KBM-7 (cell line): ENCODE measurements around the gene ERBB4.

ENCODE experiments used
- DNase-seq: peaks from one replicate; pipeline ENCODE4 v3.0.0-alpha.2; 2015
- in situ Hi-C: fragments of 300-500 bp; cut with MboI; formaldehyde crosslinking; loops from 2 replicates; pipeline ENCODE4 v1.14.3; 2020; ENCODE audit warnings: low sequenced_read_pairs, low pct_unique_long_range_greater_than_20kb, mixed read lengths

The ERBB4 gene

GRCh38 chr2:211931314-211931713 is 607.3 kb downstream of the ERBB4 start:
- in situ Hi-C loops = no loop called here
- no peak for DNase-seq

DNA sequence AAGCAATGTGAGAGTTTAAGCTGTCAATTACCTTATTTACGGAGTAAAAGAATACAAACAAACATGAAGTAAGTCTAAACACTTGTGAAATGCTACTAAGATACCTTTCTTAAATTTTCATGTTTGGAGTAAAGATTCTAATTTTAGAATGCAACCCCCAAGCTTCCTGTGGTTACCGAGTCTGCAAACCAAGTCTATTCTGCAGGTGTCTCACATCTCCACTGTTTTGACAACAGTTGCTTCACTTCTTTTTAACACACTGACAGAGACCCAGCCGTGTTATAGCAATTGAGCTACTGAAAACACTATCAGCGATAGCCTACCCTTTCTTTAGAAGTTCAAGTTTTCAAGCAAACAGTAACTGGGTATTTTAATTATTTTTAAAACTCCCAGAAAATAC is 608.3 kb downstream of the ERBB4 start:
- no peak for DNase-seq
- in situ Hi-C loops = no loop called here

- in situ Hi-C loops = no loop called here
- no peak for DNase-seq
Measured at GRCh38 chr2:211928201-211928600, 610.4 kb downstream of the ERBB4 start.

DNA sequence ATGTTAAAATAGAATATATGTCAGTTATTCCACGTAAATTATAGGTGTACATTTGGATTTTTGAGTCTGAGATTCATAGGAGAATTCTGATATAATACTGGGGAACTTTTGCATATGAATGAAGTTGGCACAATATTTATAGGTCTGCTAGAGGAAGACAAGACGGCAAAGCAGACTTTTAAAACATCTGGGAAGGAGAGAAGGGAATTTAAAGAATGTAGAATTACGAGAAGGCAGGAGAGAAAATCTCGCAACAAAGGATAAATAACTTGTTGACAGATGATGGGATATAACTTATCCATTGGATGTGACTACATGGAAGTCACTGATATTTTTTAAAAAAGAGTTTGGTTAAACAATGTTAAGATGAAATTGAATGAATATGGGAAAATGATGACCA is 615.6 kb downstream of the ERBB4 start:
- in situ Hi-C loops = no loop called here

DNA sequence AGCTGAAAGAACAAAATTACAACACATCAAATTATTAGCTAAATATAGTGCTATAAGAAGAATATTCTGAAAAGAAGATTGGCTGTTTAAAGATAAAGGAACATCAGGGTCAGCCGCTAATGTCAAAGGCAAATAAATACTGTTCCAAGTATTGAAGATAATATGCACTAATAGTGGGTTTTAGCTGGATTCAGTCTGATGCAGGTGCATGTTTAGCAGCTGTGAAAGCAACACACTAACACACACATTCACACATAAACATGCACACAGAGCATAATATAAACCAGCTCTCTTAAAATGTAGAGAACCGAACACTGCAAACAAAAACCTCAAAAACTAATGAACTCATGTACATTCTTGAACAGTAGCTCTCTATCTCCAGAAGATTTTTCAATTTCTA is 634.6 kb downstream of the ERBB4 start:
- in situ Hi-C loops = no loop called here
- DNase-seq = no peak

More for the DNA sequence above, 615.6 kb downstream of the ERBB4 start:
- DNase-seq = no peak

DNA sequence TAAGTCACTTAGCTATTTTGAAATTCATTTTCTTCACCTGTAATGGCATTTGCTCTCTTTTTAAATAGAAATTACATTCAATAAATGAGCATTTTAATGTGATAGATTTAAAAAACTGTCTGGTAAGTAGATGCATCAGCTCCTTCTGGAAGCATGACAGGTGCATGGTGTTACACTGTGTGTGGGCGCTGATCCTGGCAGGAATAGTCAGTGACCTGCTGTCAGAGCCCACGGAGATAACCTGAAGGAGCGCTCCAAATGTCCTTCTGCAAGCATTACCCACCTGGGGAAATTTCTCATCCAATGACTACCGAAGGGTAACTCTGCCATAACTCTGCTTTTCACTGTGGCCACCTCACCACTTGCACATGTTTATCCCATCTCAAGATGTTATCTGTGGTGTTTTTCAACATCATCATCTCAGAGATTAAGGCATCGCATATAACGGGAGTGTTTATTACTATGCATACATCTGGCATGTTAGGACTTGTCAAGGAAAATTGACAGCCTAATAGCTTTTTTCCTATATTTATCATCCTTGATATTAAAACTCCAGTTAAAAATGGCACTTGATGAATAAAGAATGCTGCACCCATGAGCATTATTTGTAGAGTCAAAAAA is 637.3 kb downstream of the ERBB4 start:
- no peak for DNase-seq
- in situ Hi-C loops = no loop called here

GRCh38 chr2:211900518-211900917 is 638.1 kb downstream of the ERBB4 start:
- no peak for DNase-seq
- in situ Hi-C loops = no loop called here

DNA sequence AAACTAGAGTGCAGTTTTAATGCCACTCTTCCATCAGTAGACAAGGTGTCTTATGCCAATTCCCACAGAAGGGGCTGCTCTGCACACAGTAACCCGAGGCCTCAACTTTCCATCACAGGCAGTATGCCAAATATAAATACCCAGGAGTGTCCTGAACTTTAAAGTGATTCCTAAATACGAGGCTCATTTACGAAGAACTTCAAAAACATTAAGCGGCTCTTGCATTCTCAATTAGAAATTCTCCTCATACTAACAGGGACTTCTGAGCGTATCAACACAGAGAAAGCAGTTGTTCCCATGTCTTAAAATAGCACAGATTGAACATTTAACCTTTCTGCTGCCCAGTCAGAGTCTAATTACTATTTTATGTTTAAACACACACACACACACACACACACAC is 638.6 kb downstream of the ERBB4 start:
- in situ Hi-C loops = no loop called here
- no peak for DNase-seq

DNA sequence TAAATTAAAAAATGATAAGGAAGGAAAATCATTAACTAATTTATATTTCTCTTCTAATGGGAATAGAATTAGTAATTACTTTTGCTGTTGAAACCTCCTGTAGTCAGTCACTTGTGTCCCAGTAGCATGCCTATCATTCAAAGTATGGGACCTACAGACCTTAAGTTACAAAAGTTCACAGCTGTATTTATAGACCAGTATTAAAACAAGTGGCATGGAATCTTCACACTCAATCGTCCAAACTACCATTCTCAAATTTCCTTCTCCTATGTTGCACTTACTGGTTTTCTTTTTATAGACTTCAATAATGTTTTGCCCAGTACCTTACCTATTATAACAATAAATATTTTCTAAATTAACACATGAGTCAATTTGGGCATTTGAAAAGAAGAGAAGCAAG is 639.9 kb downstream of the ERBB4 start:
- DNase-seq = no peak
- in situ Hi-C loops = no loop called here

DNA sequence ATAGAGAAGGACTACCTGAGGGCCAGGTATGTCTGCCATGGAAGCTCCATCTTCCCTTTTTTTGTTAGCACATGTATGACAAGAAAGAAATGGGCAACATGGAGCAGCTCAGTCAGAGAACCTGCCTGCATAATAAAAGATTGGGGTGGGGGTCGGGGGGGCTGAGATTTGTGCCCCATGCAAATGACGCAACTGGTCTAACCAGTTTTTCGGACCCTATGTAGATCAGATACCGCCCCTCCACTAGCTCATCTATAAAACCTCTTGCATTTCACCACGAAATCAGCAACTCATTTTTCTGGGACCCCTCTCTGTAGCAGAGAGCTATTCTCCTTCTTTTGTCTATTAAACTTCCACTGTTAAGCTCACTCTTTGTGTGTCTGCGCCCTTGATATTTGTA is 657.2 kb downstream of the ERBB4 start:
- no peak for DNase-seq
- in situ Hi-C loops = no loop called here

- no peak for DNase-seq
Measured at GRCh38 chr2:211879323-211879722, 659.3 kb downstream of the ERBB4 start.

DNA sequence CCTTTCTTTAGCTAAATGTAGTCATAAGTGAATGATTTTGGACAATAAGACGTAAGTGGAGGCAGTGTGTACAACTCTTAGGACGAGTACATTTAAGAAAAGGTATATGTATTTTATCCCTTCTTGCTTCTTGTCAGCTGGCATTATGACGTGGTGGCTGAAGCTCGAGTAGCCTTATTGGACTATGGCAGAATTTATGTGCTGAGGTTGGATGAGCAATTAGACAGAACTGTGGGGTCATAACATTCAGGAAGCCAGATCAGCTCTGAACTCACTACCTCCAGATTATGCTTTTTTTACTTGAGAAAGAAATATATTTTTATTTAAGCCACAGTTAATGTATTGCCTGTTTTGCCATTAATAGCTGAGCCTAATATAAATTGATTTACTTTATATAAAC is 661.5 kb downstream of the ERBB4 start:
- no peak for DNase-seq
- in situ Hi-C loops = no loop called here

More at GRCh38 chr2:211879323-211879722, 659.3 kb downstream of the ERBB4 start:
- in situ Hi-C loops = no loop called here

DNA sequence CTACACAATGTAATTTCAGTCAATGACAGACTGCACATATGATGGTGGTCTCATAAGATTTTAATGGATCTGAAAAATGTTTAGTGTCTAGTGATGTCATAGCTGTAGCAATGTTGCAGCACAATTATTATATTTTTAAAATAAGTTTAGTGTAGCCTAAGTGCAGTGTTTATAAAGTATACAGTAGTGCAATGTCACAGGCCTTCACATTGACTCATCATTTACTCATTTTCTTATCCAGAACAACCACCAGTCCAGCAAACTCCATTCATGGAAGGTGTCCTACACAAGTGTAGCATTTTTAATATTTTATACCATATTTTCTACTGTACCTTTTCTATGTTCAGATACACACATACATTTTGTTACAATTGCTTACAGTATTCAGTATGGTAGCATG is 663.1 kb downstream of the ERBB4 start:
- in situ Hi-C loops = no loop called here
- DNase-seq = no peak

DNA sequence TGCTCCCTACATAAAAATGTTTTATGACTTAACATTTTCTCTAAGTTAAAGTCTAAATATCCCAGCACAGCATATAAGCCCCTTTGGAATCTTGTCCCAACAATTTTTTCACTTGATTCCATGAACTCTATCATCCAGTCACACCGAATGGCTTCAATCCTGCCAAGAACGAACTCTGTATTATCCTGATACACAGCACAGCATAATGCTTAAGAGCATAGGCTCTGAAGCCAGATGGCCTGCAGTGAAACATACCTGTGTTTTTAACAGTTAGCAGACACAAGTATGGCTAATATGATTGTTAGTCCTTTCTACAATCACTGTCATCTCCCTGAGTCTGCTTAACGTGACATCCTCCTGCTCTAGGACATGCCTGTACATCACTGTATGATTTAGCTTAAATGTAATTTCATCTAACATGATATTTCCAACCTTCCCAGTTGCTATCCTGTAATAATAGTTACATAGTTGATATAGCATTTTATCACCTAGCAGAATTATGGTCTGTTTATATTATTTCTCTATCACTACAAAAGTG is 669.5 kb downstream of the ERBB4 start:
- no peak for DNase-seq
- in situ Hi-C loops = no loop called here

DNA sequence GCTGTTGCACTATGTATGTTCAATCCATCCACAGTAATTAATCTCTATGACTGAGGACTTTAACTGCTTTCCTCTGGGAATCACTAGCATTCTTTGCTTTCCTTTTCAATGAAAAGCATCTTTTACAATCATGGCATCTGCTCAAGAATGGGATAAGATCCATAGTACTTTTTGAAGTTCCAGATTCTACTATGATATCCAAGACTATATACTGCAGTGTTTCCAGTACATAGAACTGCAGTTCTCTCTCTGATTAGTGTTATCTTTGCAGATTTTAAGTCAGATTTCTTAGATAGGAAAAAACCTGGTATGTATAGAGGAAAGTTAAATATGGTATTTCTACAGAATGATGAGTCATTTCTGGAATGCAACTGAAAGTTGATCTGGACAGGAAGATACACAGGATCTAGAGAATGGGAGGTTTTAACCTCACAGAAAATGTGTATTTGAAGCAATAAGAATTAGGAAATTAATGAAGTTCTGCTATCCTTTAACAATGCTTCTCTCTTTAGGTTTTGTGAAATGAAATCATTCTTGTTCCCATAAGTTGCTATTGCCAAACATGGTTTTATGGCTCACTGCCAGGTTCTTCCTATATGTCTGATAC is 670.7 kb downstream of the ERBB4 start:
- no peak for DNase-seq
- in situ Hi-C loops = no loop called here

DNA sequence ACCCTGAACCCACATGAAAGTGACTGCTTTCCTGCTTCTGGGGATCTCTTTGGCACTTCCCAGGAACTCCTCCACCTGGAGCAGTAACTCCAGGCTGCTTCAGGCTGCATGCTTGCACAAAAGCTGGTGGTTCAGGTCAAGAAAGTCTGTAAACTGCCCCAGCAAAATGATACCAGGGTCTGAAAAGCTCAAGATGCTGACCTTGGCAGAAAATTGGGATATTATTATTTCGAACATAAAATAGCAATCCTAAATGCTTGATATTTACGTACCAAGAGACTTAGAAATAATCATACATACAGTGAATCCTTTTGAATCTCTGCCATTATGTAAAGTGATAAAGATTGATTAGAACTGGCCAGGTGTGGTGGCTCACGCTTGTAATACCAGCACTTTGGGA is 674.3 kb downstream of the ERBB4 start:
- DNase-seq = no peak

DNA sequence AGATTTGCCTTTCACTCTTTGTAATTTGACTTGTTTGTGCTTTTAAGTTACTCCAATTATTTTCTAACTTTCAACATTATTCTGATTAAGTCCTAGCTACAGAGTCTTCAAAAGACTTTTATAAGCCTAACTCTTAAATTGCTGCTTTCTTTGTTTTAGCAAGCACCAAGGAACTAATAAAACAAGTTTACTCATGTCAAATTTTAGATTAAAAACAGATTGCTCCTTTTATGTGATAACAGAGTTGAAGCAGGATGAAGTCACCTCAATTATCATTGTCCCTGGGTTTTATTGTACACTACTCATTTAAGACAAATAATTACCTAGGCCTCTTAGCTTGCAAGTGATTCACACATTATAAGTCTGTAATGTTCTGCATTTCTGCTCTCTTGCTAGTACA is 678.4 kb downstream of the ERBB4 start:
- no peak for DNase-seq
- in situ Hi-C loops = no loop called here

More for the DNA sequence above, 674.3 kb downstream of the ERBB4 start:
- in situ Hi-C loops = no loop called here

- DNase-seq = no peak
Measured at GRCh38 chr2:211854832-211855231, 683.8 kb downstream of the ERBB4 start.

DNA sequence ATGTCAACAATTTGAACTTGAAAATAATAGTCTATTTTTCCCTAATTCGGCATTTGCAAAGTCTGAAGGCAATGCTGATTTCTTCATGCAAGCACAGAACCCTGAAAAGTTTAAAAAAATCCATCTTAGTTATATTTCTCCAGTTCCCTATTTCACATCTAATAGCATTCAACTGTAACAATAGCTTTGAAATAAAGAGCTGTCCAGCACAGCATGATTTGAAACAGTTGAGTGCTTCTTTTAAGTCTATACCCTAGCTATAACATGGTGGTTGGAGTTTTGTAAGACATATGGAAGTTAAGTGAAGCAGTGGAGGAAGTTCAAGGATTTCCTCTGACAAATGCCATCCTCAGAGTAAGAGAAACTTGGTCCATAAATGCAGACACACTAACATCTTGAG is 691.9 kb downstream of the ERBB4 start:
- no peak for DNase-seq
- in situ Hi-C loops = no loop called here

More at GRCh38 chr2:211854832-211855231, 683.8 kb downstream of the ERBB4 start:
- in situ Hi-C loops = no loop called here

DNA sequence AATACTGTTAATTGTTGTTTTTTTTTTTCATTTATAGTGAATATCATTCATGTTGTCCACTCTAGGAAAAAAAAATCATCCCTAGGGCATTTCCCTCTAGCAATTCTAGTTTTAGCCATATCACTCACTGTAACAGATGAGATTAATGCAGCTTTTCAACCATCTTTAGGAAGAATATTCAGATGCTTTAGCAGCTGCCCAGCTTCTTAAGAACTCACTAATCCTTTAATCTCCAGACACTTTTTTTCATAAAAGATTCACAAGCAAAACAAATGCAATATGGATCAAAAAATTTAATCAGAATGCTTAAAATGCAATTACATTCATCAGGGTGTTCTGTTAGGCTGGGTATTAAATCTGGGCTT is 692.6 kb downstream of the ERBB4 start:
- DNase-seq = no peak
- in situ Hi-C loops = no loop called here
